ENCODE measurements around the gene MID1. TPM values are rescaled to one million over a fixed set of nuclear protein-coding genes. Genes with fewer than 3 reads are reported as not detected.

MID1 gene
- total RNA-seq, 2 experiments from 2014 or later, result 0.19 TPM; not detected in 1

DNA sequence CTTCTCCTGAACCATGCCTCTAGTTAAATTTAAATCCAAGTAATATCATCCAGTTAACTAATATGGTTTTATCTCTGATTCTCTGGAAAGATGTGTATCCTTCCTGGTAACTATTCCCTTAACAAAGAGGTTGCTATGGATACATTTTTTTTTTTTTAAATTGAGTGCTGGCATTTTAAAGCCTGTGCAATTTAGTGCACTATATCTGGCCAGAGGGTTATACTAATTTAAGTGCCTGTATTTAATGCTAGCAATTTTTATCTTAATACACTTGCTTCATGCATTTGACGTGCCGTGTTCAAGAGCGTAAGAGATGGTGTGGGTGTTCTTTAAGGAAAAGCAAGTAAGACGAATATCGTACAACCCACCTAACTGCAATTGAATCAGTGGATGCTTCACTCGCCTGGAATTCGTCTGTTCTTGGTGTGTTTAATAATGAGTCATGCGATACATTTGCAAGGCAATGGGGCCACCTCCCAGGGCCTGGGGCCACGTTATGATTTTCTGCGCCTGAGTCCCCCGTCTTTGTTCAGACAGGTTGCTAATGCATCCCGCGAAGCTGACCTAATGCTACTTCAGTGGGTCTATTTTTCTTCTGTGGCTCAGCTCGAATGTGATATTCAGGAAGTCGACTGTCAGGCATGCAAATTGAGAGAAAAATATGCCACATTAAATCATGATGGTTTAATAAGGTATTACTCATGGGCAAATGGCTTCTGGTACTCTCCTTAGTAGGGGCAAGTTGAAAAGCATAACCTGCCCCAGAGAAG lies 14.2 kb upstream of the MID1 start:
- H3K27ac Mint-ChIP-seq, result no peak overlapping the region
- intact Hi-C loops (cut with DNase I, micrococcal nuclease), result no loop called here
- H3K27me3 Mint-ChIP-seq, result peaks cover 5% of the 10 kb centered on the region
- TF ChIP-seq, protein P1, sequence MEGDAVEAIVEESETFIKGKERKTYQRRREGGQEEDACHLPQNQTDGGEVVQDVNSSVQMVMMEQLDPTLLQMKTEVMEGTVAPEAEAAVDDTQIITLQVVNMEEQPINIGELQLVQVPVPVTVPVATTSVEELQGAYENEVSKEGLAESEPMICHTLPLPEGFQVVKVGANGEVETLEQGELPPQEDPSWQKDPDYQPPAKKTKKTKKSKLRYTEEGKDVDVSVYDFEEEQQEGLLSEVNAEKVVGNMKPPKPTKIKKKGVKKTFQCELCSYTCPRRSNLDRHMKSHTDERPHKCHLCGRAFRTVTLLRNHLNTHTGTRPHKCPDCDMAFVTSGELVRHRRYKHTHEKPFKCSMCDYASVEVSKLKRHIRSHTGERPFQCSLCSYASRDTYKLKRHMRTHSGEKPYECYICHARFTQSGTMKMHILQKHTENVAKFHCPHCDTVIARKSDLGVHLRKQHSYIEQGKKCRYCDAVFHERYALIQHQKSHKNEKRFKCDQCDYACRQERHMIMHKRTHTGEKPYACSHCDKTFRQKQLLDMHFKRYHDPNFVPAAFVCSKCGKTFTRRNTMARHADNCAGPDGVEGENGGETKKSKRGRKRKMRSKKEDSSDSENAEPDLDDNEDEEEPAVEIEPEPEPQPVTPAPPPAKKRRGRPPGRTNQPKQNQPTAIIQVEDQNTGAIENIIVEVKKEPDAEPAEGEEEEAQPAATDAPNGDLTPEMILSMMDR (IDR thresholded peaks at IDR 0.05), result no peak
- H3K4me1 ChIP-seq (ENCODE audit: insufficient read depth, low read length), result no peaks in the 10 kb centered on the region
- no peak overlapping the region for H3K4me3 Mint-ChIP-seq
- H3K4me3 ChIP-seq (ENCODE audit: low read length), result no peak overlapping the region
- ChIA-PET CTCF (no interaction called here), POLR2A (no interaction called here)
- H3K9me3 Mint-ChIP-seq, result no peaks in the 10 kb centered on the region
- no peaks in the 10 kb centered on the region for H3K9me3 ChIP-seq (ENCODE audit: control insufficient read depth in 1 of 2, insufficient read depth in 1 of 2, low read length in 2 of 2)
- ATAC-seq (ENCODE audit: poor library complexity), result no peak
- H3K36me3 Mint-ChIP-seq (ENCODE audit: low read depth), result no peaks in the 10 kb centered on the region
- no peaks in the 10 kb centered on the region for H3K36me3 ChIP-seq (ENCODE audit: insufficient read depth, low read length)
- H3K27ac ChIP-seq (ENCODE audit: low read depth in 1 of 2, low read length in 2 of 2), result no peak overlapping the region
- DNase-seq, result no peak
- H3K4me1 Mint-ChIP-seq (ENCODE audit: low read depth), result no peaks in the 10 kb centered on the region
- no peaks in the 10 kb centered on the region for H3K27me3 ChIP-seq (ENCODE audit: control insufficient read depth in 1 of 2, insufficient read depth in 2 of 2, low read length in 2 of 2)

DNA sequence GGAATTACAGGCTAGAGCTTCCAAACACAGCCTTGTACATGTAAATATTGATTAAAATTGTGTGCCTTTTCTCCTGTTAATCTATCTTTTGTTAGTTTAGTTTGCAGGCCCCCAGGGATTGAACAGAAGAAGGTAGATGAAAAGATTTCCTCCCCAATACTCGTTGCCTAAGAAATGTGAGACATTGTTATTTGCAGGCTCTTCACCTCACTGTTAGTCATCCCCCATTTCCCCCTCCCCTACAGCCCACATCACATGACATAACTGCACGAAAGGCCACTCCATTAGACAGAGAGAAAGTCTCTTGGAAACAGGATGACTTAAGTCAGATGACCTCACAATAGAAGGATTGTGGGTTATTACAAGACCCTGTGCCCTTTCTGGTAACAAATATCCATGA lies 13.3 kb upstream of the MID1 start:
- DNase-seq (no peak), ATAC-seq (ENCODE audit: poor library complexity) (no peak)
- H3K36me3 ChIP-seq (ENCODE audit: insufficient read depth, low read length), result no peaks in the 10 kb centered on the region
- ChIA-PET POLR2A (no interaction called here), CTCF (no interaction called here)
- peaks cover 5% of the 10 kb centered on the region for H3K27me3 Mint-ChIP-seq
- no peaks in the 10 kb centered on the region for H3K4me1 ChIP-seq (ENCODE audit: insufficient read depth, low read length)
- no peaks in the 10 kb centered on the region for H3K9me3 ChIP-seq (ENCODE audit: control insufficient read depth in 1 of 2, insufficient read depth in 1 of 2, low read length in 2 of 2)
- H3K9me3 Mint-ChIP-seq, result no peaks in the 10 kb centered on the region
- no peaks in the 10 kb centered on the region for H3K4me1 Mint-ChIP-seq (ENCODE audit: low read depth)
- H3K36me3 Mint-ChIP-seq (ENCODE audit: low read depth), result no peaks in the 10 kb centered on the region
- H3K4me3 ChIP-seq (ENCODE audit: low read length), result no peak overlapping the region
- intact Hi-C loops (cut with DNase I, micrococcal nuclease), result no loop called here
- H3K27ac Mint-ChIP-seq, result no peak overlapping the region
- TF ChIP-seq, protein P1 (IDR thresholded peaks at IDR 0.05), result no peak
- H3K4me3 Mint-ChIP-seq, result no peak overlapping the region
- H3K27me3 ChIP-seq (ENCODE audit: control insufficient read depth in 1 of 2, insufficient read depth in 2 of 2, low read length in 2 of 2), result no peaks in the 10 kb centered on the region
- no peak overlapping the region for H3K27ac ChIP-seq (ENCODE audit: low read depth in 1 of 2, low read length in 2 of 2)

DNA sequence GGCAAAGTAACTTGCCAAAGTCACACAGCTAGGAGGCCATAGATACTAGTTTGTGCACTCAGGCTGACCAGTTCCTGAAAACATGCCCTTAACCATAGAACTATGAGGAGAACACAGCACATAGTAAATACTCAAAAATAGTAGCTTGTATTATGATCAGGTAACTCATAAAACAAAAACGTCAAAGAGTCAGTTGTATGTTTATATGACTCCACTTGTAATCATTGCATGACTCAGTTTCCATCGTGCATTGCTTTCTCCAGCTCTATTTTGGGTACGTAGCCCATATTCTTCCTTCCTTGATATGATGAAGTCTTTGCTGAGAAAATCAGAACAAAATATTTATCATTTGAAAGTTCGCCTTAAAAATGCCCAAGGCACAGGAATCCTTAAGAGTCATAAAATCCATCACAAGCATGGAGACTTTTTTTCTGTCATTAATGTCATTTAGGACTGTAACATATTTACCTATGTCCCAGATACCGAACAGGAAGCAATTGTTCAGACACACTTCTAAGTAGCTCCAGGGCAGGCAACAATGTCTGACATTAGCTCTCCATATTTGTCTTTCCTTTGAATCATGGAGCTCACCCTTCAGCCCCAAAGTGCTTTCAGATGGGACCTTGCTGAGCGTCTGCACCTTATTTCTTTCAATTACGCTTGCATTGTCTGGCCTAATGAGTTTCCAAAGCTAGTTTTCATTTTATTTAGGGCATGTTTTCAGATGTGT lies 11.2 kb upstream of the MID1 start:
- no peak overlapping the region for H3K27ac ChIP-seq (ENCODE audit: low read depth in 1 of 2, low read length in 2 of 2)

More for the DNA sequence above, 11.2 kb upstream of the MID1 start:
- no peak overlapping the region for H3K4me3 Mint-ChIP-seq
- H3K9me3 ChIP-seq (ENCODE audit: control insufficient read depth in 1 of 2, insufficient read depth in 1 of 2, low read length in 2 of 2), result no peaks in the 10 kb centered on the region
- H3K36me3 ChIP-seq (ENCODE audit: insufficient read depth, low read length), result no peaks in the 10 kb centered on the region
- no peak overlapping the region for H3K27ac Mint-ChIP-seq
- H3K27me3 Mint-ChIP-seq, result peaks cover 5% of the 10 kb centered on the region
- DNase-seq, result no peak
- TF ChIP-seq, protein P1 (IDR thresholded peaks at IDR 0.05), result no peak
- no peak overlapping the region for H3K4me3 ChIP-seq (ENCODE audit: low read length)
- H3K9me3 Mint-ChIP-seq, result no peaks in the 10 kb centered on the region
- ATAC-seq (ENCODE audit: poor library complexity), result no peak
- no peaks in the 10 kb centered on the region for H3K4me1 Mint-ChIP-seq (ENCODE audit: low read depth)
- no peaks in the 10 kb centered on the region for H3K36me3 Mint-ChIP-seq (ENCODE audit: low read depth)
- CTCF ChIA-PET, result no interaction called here
- no peaks in the 10 kb centered on the region for H3K4me1 ChIP-seq (ENCODE audit: insufficient read depth, low read length)
- intact Hi-C loops (cut with DNase I, micrococcal nuclease), result no loop called here
- POLR2A ChIA-PET, result no interaction called here
- H3K27me3 ChIP-seq (ENCODE audit: control insufficient read depth in 1 of 2, insufficient read depth in 2 of 2, low read length in 2 of 2), result no peaks in the 10 kb centered on the region

Measured in CD4-positive, alpha-beta T cell (primary cell).